Measurements from ENCODE around the gene GALK1. TPM values are rescaled to one million over a fixed set of nuclear protein-coding genes. Genes with fewer than 3 reads are reported as not detected.

Gene GALK1
- total and polyA plus RNA-seq, 9 of the 15 experiments (the other 6 are each of a cell fraction or from before 2014, with no cell fraction given): 0.45 to 51.6 (median 17.4) TPM

DNA sequence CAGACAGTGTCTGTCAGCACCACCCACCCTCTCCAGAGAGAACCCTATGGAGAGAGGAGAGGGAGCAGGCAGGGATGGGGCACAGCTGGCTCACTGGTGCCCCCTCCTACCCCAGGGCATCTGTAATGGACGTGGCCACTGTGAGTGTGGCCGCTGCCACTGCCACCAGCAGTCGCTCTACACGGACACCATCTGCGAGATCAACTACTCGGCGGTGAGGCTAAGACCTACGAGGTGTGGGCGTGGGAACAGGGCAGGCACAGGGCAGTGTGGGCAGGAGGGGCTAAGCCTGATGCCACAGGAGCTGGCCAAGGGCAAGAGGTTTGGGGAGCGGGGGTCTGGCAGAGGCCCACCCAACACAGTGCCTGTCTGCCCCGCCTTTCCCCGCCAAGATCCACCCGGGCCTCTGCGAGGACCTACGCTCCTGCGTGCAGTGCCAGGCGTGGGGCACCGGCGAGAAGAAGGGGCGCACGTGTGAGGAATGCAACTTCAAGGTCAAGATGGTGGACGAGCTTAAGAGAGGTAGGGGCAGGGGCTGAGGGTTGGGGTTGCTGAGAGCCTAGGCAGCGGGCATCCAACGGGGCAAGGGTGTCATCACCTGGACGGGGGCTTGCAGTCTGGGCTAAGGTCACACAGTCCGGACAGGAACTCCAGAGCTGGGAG lies 28.7 kb downstream of the GALK1 start:
- no peak overlapping the region for H3K4me2 ChIP-seq (ENCODE audit: insufficient read depth, low read length)
- in situ Hi-C loops (cut with MboI): no loop called here
- peaks cover 4% of the 10 kb centered on the region for H3K9me1 ChIP-seq (ENCODE audit: control insufficient read depth, insufficient read depth, low read length)
- ChIA-PET POLR2A (interaction anchor here (0.6 to 1.1 kb wide), 2 partner anchors 9 to 512 kb away, joined by 3 read pairs; no protein-coding TSS in a partner anchor), CTCF (ENCODE audit: low intra/inter-chr PET ratio) (no interaction called here)
- H3K27ac ChIP-seq (ENCODE audit: extremely low read depth, low read depth, low read length): no peak overlapping the region
- no peak for DNase-seq (ENCODE audit: extremely low read depth in 1 of 4, low spot score in 3 of 4)
- peaks cover 3% of the 10 kb centered on the region; the same call in 1 of the 2 replicates for H4K20me1 ChIP-seq (replicated peaks; ENCODE audit: control insufficient read depth, insufficient read depth, low read length)
- H2AFZ ChIP-seq (ENCODE audit: low read depth, low read length): no peak overlapping the region
- no peak for ATAC-seq
- WGBS (ENCODE audit: insufficient coverage, low coverage, missing lambda C conversion rate): 37% methylated on average over 16 of the region's 26 CpGs
- H3K36me3 ChIP-seq (ENCODE audit: control insufficient read depth, insufficient read depth, low read length): no peaks in the 10 kb centered on the region
- peak overlapping the region in 1 of 2 experiments; percentile 68; a peak in 2 of 4 replicates for H3K9ac ChIP-seq (ENCODE audit: insufficient read depth in 1 of 2, low read depth in 2 of 2, low read length in 2 of 2)
- no peaks in the 10 kb centered on the region for H3K27me3 ChIP-seq (ENCODE audit: control insufficient read depth in 2 of 2, insufficient read depth in 2 of 2, low read length in 2 of 2)
- no peaks in the 10 kb centered on the region for H3K9me3 ChIP-seq (replicated peaks; ENCODE audit: control insufficient read depth, insufficient read depth, low read depth, low read length)
- H3K4me3 ChIP-seq: no peak overlapping the region
- FAIRE-seq: no peak
- peaks cover 0 to 54% of the 10 kb centered on the region in 2 experiments; a peak in 2 of 5 replicates for H3K4me1 ChIP-seq (replicated peaks in 1 of 2; ENCODE audit: control insufficient read depth in 2 of 2, insufficient read depth in 2 of 2, low read length in 2 of 2)
- intact Hi-C loops (cut with micrococcal nuclease): no loop called here
- H3K79me2 ChIP-seq (ENCODE audit: control insufficient read depth, insufficient read depth, low read length): no peaks in the 10 kb centered on the region
- no TSS peak for BruUV-seq (replicated peaks)
- TF ChIP-seq MTA3 (IDR thresholded peaks at IDR 0.05; ENCODE audit: borderline replicate concordance) (no peak), XRCC5 (IDR thresholded peaks at IDR 0.05; ENCODE audit: low read depth, low read length) (no peak), MCM7 (IDR thresholded peaks at IDR 0.05) (no peak), ZBTB17 (CRISPR knock-in tag; IDR thresholded peaks at IDR 0.05) (no peak), NUFIP1 (IDR thresholded peaks at IDR 0.05; ENCODE audit: partially characterized antibody) (no peak), NFIX (CRISPR knock-in tag; IDR thresholded peaks at IDR 0.05; ENCODE audit: low read depth) (no peak), KDM4B (IDR thresholded peaks at IDR 0.05; ENCODE audit: borderline replicate concordance in 2 of 2, low read depth in 1 of 2) (no peak), ZNF561 (CRISPR knock-in tag; conservative IDR thresholded peaks at IDR 0.05) (no peak), NBN (IDR thresholded peaks at IDR 0.05; ENCODE audit: low read depth) (no peak), TCFL5 (CRISPR knock-in tag; conservative IDR thresholded peaks at IDR 0.05) (no peak), MIER1 (IDR thresholded peaks at IDR 0.05; ENCODE audit: low read depth) (no peak)
- TF ChIP-seq, protein P1, sequence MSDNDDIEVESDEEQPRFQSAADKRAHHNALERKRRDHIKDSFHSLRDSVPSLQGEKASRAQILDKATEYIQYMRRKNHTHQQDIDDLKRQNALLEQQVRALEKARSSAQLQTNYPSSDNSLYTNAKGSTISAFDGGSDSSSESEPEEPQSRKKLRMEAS (CRISPR knock-in tag; IDR thresholded peaks at IDR 0.05): no peak

Data from K562 (cell line).